HepG2 (cell line): Measurements from ENCODE around the gene RIPPLY1. TPM values are rescaled to one million over a fixed set of nuclear protein-coding genes. Genes with fewer than 3 reads are reported as not detected.

Source experiments
- ATAC-seq: fragments of 200-7000 bp; cut with Tn5 transposase; 3 replicates; pipeline ENCODE4 v1.9.1; 2020; ENCODE audit warnings: mild to moderate bottlenecking, moderate library complexity
- BruUV-seq: library from RNA; stranded (reverse); fragments of 400-500 nt; replicated peaks from 2 replicates; lab custom pipeline; 2021; lab: Mats Ljungman, UMichigan
- CTCF ChIA-PET: fragments of 300-600 bp; formaldehyde crosslinking; extraction: SDS; loops from one replicate; lab custom pipeline; 2021; ENCODE audit warnings: low total read pairs, inconsistent platforms, low intra/inter-chr PET ratio; lab: Yijun Ruan, JAX
- POLR2A ChIA-PET: fragments of 350-600 bp; sonication (Branson Sonifier 250); formaldehyde crosslinking; loops from one replicate; lab custom pipeline; 2020; ENCODE audit warnings: antibody characterized with exemption, inconsistent platforms; lab: Yijun Ruan, JAX
- DNase-seq: peaks from one replicate; pipeline ENCODE4 v3.0.0-alpha.2; 2015; ENCODE audit warnings: low spot score
- FAIRE-seq: peaks from 3 replicates; lab custom pipeline; 2011; peaks lifted over from hg19 to GRCh38; lab: Jason Lieb, UNC
- H2AFZ ChIP-seq: one replicate; pipeline ENCODE4 v1.6.1; 2011; ENCODE audit warnings: low read length, inconsistent platforms
- H3K27ac ChIP-seq: fragments of 300-600 bp; 3 replicates; pipeline ENCODE4 v1.8.0; 2011; ENCODE audit warnings: mixed run types, mild to moderate bottlenecking, mixed read lengths, low read length, inconsistent platforms; ENCODE audit not compliant: insufficient read depth; ENCODE audit errors: extremely low read length
- H3K27me3 ChIP-seq, 2 experiments: fragments of 200-600 bp in 1 of 2; 2 replicates in 1 of 2; 3 replicates in 1 of 2; pipeline versions ENCODE4 v1.6.0 to v1.8.0; 2011; ENCODE audit warnings: low read length in 2 of 2, mild to moderate bottlenecking in 2 of 2, moderate library complexity in 2 of 2, inconsistent platforms in 1 of 2; ENCODE audit not compliant: insufficient read depth in 2 of 2, control insufficient read depth in 1 of 2
- H3K36me3 ChIP-seq, 2 experiments: fragments of 200-600 bp in 1 of 2; replicated peaks in 1 of 2; 2 replicates in 1 of 2; 3 replicates in 1 of 2; pipeline versions ENCODE4 v1.5.1 to v1.8.0; 2011; ENCODE audit warnings: low read length in 2 of 2, inconsistent platforms in 1 of 2; ENCODE audit not compliant: insufficient read depth in 2 of 2, control insufficient read depth in 1 of 2
- H3K4me1 ChIP-seq: 2 replicates; pipeline ENCODE4 v1.5.1; 2012; ENCODE audit warnings: low read length, inconsistent platforms; ENCODE audit not compliant: insufficient read depth
- H3K4me2 ChIP-seq: 2 replicates; pipeline ENCODE4 v1.6.0; 2011; ENCODE audit warnings: low read depth, low read length, inconsistent platforms
- H3K4me3 ChIP-seq, 3 experiments: fragments of 200-600 bp in 1 of 3; sonication (generic), shearing (Covaris generic) in 1 of 3; replicated peaks in 1 of 3; 2 replicates each; pipeline ENCODE4 v1.5.1; 2011 to 2016; ENCODE audit warnings: low read length in 3 of 3, inconsistent platforms in 2 of 3, low read depth in 2 of 3, mild to moderate bottlenecking in 2 of 3, control low read depth in 1 of 3, mixed read lengths in 1 of 3; ENCODE audit not compliant: insufficient read depth in 1 of 3
- H3K79me2 ChIP-seq: one replicate; pipeline ENCODE4 v1.6.1; 2011; ENCODE audit warnings: low read length, inconsistent platforms; ENCODE audit not compliant: insufficient read depth
- H3K9ac ChIP-seq: 2 replicates; pipeline ENCODE4 v1.6.0; 2011; ENCODE audit warnings: mild to moderate bottlenecking, low read depth, low read length, inconsistent platforms; ENCODE audit not compliant: insufficient read depth
- H3K9me3 ChIP-seq: 2 replicates; pipeline ENCODE4 v1.5.1; 2012; ENCODE audit warnings: mild to moderate bottlenecking, low read length
- H4K20me1 ChIP-seq: 2 replicates; pipeline ENCODE4 v1.6.0; 2011; ENCODE audit warnings: inconsistent platforms, mild to moderate bottlenecking, low read length, moderate library complexity; ENCODE audit not compliant: insufficient read depth
- ATF7-NPFF ChIP-seq: sonication (generic); formaldehyde crosslinking; IDR thresholded peaks from 2 replicates; pipeline ENCODE4 v1.8.1; 2023; ENCODE audit warnings: mild to moderate bottlenecking, low read depth, missing genetic modification reagents, moderate library complexity
- BRCA1 ChIP-seq: sonication (generic); formaldehyde crosslinking; IDR thresholded peaks from 2 replicates; pipeline ENCODE4 v1.4.0; 2020; ENCODE audit warnings: missing genetic modification reagents
- JUNB ChIP-seq: sonication (generic); formaldehyde crosslinking; IDR thresholded peaks from 2 replicates; pipeline ENCODE4 v1.8.0; 2022; ENCODE audit warnings: missing genetic modification reagents, mild to moderate bottlenecking, borderline replicate concordance
- KLF16 ChIP-seq, 2 experiments: sonication (generic) in 1 of 2; formaldehyde crosslinking in 1 of 2; IDR thresholded peaks; 2 replicates each; pipeline versions ENCODE4 v1.6.1 to v1.8.0; 2016 to 2023; ENCODE audit warnings: missing genetic modification reagents in 2 of 2, missing compliant biosample characterization in 1 of 2
- PCBP1 ChIP-seq: fragments of 200-400 bp; formaldehyde crosslinking; IDR thresholded peaks from 2 replicates; pipeline ENCODE4 v1.6.1; 2017; ENCODE audit warnings: mild to moderate bottlenecking, low read depth, low read length, borderline replicate concordance
- SYNCRIP ChIP-seq: fragments of 200-400 bp; formaldehyde crosslinking; IDR thresholded peaks from 2 replicates; pipeline ENCODE4 v1.6.1; 2018; ENCODE audit warnings: mild to moderate bottlenecking, low read depth, low read length; ENCODE audit not compliant: insufficient read depth
- TCF7 ChIP-seq: sonication (generic); IDR thresholded peaks from 2 replicates; pipeline ENCODE4 v1.6.1; 2016; ENCODE audit warnings: antibody characterized with exemption, low read depth
- ZNF124 ChIP-seq: sonication (generic); formaldehyde crosslinking; IDR thresholded peaks from 2 replicates; pipeline ENCODE4 v1.4.0; 2020; ENCODE audit warnings: missing genetic modification reagents
- ZNF224 ChIP-seq: sonication (generic); formaldehyde crosslinking; IDR thresholded peaks from 2 replicates; pipeline ENCODE4 v1.5.0; 2020; ENCODE audit warnings: mild to moderate bottlenecking, missing genetic modification reagents
- ZNF615 ChIP-seq: sonication (generic); formaldehyde crosslinking; IDR thresholded peaks from 2 replicates; pipeline ENCODE4 v1.5.0; 2020; ENCODE audit warnings: mild to moderate bottlenecking, missing genetic modification reagents, borderline replicate concordance
- ZNF75D ChIP-seq: sonication (generic); formaldehyde crosslinking; IDR thresholded peaks from 2 replicates; pipeline ENCODE4 v1.8.1; 2023; ENCODE audit warnings: missing genetic modification reagents, mild to moderate bottlenecking, borderline replicate concordance
- WGBS: methylation state at CpG from one replicate; pipeline ENCODE4 v1.1.6; 2017; ENCODE audit warnings: low lambda C conversion rate; 5-methylcytosine and 5-hydroxymethylcytosine counted together
- in situ Hi-C: cut with HindIII; loops from 2 replicates; pipeline ENCODE4 v1.10.0; 2017; ENCODE audit warnings: low pct_unique_long_range_greater_than_20kb; ENCODE audit not compliant: extremely low pct_ligation_motif_present
- intact Hi-C: fragments of 100-400 bp; cut with micrococcal nuclease; formaldehyde crosslinking; loops from one replicate; pipeline ENCODE4 v1.10.0; 2022; ENCODE audit not compliant: unreplicated experiment
- polyA plus RNA-seq, 8 experiments: library from polyadenylated mRNA; depleted of rRNA in 3 of 8; stranded (reverse) in 7 of 8; unstranded in 1 of 8; fragments of >200 nt; fragmentation: Illumina TruSeq in 4 of 8; extraction: Trizol in 4 of 8; gene quantifications; 2 replicates each; pipeline versions ENCODE4 v1.2.1 to v1.2.3, GENCODE V29; 2011 to 2016; ENCODE audit warnings: low read depth in 4 of 8, missing spikeins in 1 of 8, mixed read lengths in 1 of 8; ENCODE audit not compliant: insufficient read depth in 1 of 8
- total RNA-seq, 5 experiments: library from RNA; depleted of rRNA; stranded (reverse); fragments of >200 nt; fragmentation: Illumina TruSeq; extraction: Trizol; gene quantifications; 2 replicates each; pipeline ENCODE4 v1.2.3, GENCODE V29; 2016; ENCODE audit warnings: low read depth in 1 of 5
- TF ChIP-seq, protein P1 (sequence below): sonication (generic); formaldehyde crosslinking; IDR thresholded peaks from 2 replicates; pipeline ENCODE4 v1.8.1; 2023; ENCODE audit warnings: mild to moderate bottlenecking, missing genetic modification reagents, borderline replicate concordance
- TF ChIP-seq, protein P2 (sequence below): sonication (generic); formaldehyde crosslinking; IDR thresholded peaks from 2 replicates; pipeline ENCODE4 v1.9.0; 2022; ENCODE audit warnings: low read depth, missing genetic modification reagents
- TF ChIP-seq, protein P3 (sequence below): sonication (generic); formaldehyde crosslinking; IDR thresholded peaks from 2 replicates; pipeline ENCODE4 v1.5.0; 2020; ENCODE audit warnings: missing genetic modification reagents, mild to moderate bottlenecking, borderline replicate concordance

RIPPLY1 gene
- total and polyA plus RNA-seq, 2 of the 13 experiments (the other 11 are each of a cell fraction or from before 2014, with no cell fraction given): 0.41 to 0.49 TPM

DNA sequence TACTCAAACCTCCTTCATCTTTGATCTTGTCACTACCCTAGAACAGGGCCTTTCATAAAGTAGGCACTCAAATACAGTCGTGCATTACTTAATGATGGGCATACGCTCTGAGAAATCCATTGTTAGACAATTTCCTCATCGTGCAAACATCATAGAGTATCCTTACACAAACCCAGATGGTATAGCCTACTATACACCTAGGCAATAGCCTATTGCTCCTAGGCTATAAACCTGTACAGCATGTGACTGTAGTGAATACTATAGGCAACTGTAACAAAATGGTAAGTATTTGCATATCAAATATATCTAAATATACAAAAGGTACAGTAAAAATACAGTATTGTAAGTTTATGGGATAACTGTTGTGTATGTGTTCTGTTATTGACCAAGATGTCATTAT, 48.9 kb upstream of the RIPPLY1 start:
- in situ Hi-C loops: no loop called here
- CTCF ChIA-PET: interaction anchor here (1.0 kb wide), 1 partner anchor 54 kb away, joined by 3 read pairs; no protein-coding TSS in a partner anchor
- Histone ChIP-seq H3K4me2 (no peak overlapping the region), H3K4me3 (no peak overlapping the region), H3K36me3 (no peaks in the 10 kb centered on the region; a peak in 2 of 5 replicates), H3K27me3 (no peaks in the 10 kb centered on the region), H3K9me3 (no peaks in the 10 kb centered on the region), H4K20me1 (no peaks in the 10 kb centered on the region), H3K79me2 (no peaks in the 10 kb centered on the region), H3K27ac (no peak overlapping the region), H2AFZ (no peak overlapping the region), H3K4me1 (peaks cover 66% of the 10 kb centered on the region), H3K9ac (no peak overlapping the region)
- ATAC-seq (no peak), DNase-seq (no peak), FAIRE-seq (no peak)
- POLR2A ChIA-PET: no interaction called here
- no TSS peak for BruUV-seq
- intact Hi-C loops: no loop called here
- WGBS: 94% methylated on average over 3 of the region's 3 CpGs
- TF ChIP-seq ZNF615 (no peak), ATF7-NPFF (CRISPR knock-in tag) (no peak), ZNF224 (CRISPR knock-in tag) (no peak), TCF7 (no peak), ZNF124 (CRISPR knock-in tag) (no peak), JUNB (CRISPR knock-in tag) (no peak), ZNF75D (CRISPR knock-in tag) (no peak), KLF16 (CRISPR knock-in tag; IDR thresholded peaks at IDR 0.05) (no peak), SYNCRIP (no peak), BRCA1 (CRISPR knock-in tag) (no peak), PCBP1 (no peak)
- TF ChIP-seq, protein P1, sequence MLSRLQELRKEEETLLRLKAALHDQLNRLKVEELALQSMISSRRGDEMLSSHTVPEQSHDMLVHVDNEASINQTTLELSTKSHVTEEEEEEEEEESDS (CRISPR knock-in tag): no peak
- TF ChIP-seq, protein P2, sequence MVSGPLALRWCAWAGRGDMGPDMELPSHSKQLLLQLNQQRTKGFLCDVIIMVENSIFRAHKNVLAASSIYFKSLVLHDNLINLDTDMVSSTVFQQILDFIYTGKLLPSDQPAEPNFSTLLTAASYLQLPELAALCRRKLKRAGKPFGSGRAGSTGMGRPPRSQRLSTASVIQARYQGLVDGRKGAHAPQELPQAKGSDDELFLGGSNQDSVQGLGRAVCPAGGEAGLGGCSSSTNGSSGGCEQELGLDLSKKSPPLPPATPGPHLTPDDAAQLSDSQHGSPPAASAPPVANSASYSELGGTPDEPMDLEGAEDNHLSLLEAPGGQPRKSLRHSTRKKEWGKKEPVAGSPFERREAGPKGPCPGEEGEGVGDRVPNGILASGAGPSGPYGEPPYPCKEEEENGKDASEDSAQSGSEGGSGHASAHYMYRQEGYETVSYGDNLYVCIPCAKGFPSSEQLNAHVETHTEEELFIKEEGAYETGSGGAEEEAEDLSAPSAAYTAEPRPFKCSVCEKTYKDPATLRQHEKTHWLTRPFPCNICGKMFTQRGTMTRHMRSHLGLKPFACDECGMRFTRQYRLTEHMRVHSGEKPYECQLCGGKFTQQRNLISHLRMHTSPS (CRISPR knock-in tag): no peak
- TF ChIP-seq, protein P3, sequence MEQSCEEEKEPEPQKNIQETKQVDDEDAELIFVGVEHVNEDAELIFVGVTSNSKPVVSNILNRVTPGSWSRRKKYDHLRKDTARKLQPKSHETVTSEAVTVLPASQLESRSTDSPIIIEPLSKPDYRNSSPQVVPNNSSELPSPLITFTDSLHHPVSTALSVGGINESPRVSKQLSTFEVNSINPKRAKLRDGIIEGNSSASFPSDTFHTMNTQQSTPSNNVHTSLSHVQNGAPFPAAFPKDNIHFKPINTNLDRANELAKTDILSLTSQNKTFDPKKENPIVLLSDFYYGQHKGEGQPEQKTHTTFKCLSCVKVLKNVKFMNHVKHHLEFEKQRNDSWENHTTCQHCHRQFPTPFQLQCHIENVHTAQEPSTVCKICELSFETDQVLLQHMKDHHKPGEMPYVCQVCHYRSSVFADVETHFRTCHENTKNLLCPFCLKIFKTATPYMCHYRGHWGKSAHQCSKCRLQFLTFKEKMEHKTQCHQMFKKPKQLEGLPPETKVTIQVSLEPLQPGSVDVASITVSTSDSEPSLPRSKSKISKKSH (CRISPR knock-in tag): no peak
